CD4-positive, alpha-beta memory T cell (primary cell): ENCODE data around the gene RGS3. TPM values are rescaled to one million over a fixed set of nuclear protein-coding genes. Genes with fewer than 3 reads are reported as not detected.
A peak's percentile ranks its signal among the peaks of the same experiment; 100 is the strongest.

Experiments
- CTCF ChIA-PET: fragments of 350-600 bp; sonication (Branson Sonifier 250); formaldehyde crosslinking; loops from one replicate; lab custom pipeline; 2021; ENCODE audit warnings: inconsistent platforms; ENCODE audit not compliant: partially characterized antibody; lab: Charles Lee
- POLR2A ChIA-PET: fragments of 350-600 bp; sonication (Branson Sonifier 250); formaldehyde crosslinking; loops from one replicate; lab custom pipeline; 2021; ENCODE audit not compliant: partially characterized antibody; lab: Charles Lee
- DNase-seq, 5 donors: peaks; one replicate each; pipeline versions ENCODE4 v3.0.0 to v3.0.0-alpha.2; 2020 to 2022; ENCODE audit warnings: mixed read lengths in 1 of 5
- H3K27ac ChIP-seq: one replicate; pipeline ENCODE4 v1.7.0; 2013; ENCODE audit warnings: low read depth, low read length
- H3K27me3 ChIP-seq: 2 replicates; pipeline ENCODE4 v1.7.0; 2013; ENCODE audit warnings: mild to moderate bottlenecking, low read length, moderate library complexity; ENCODE audit not compliant: insufficient read depth
- H3K36me3 ChIP-seq: 2 replicates; pipeline ENCODE4 v1.7.0; 2013; ENCODE audit warnings: mild to moderate bottlenecking, low read length, moderate library complexity; ENCODE audit not compliant: insufficient read depth
- H3K4me1 ChIP-seq: 2 replicates; pipeline ENCODE4 v1.7.0; 2013; ENCODE audit warnings: mild to moderate bottlenecking, low read length, moderate library complexity; ENCODE audit not compliant: insufficient read depth
- H3K4me3 ChIP-seq, 2 donors: one replicate each; pipeline ENCODE4 v1.7.0; 2013; ENCODE audit warnings: low read length in 2 of 2, mild to moderate bottlenecking in 1 of 2
- H3K9me3 ChIP-seq, 2 donors: one replicate each; pipeline ENCODE4 v1.7.0; 2013; ENCODE audit warnings: low read length in 2 of 2, control low read depth in 1 of 2; ENCODE audit not compliant: control insufficient read depth in 1 of 2
- H3K27ac Mint-ChIP-seq, 7 donors: one replicate each; pipeline ENCODE4 v1.8.0; 2020 to 2021; ENCODE audit warnings: mixed read lengths in 7 of 7, mild to moderate bottlenecking in 6 of 7, inconsistent platforms in 3 of 7, moderate library complexity in 3 of 7
- H3K27me3 Mint-ChIP-seq, 2 donors: one replicate each; pipeline ENCODE4 v1.8.0; 2020 to 2021; ENCODE audit warnings: mixed read lengths in 2 of 2
- H3K36me3 Mint-ChIP-seq, 2 donors: one replicate each; pipeline ENCODE4 v1.8.0; 2020 to 2021; ENCODE audit warnings: mixed read lengths in 2 of 2, inconsistent platforms in 1 of 2, mild to moderate bottlenecking in 1 of 2
- H3K4me1 Mint-ChIP-seq, 4 donors: one replicate each; pipeline ENCODE4 v1.8.0; 2020 to 2021; ENCODE audit warnings: mixed read lengths in 4 of 4, mild to moderate bottlenecking in 1 of 4
- H3K4me3 Mint-ChIP-seq, 8 donors: one replicate each; pipeline ENCODE4 v1.8.0; 2020 to 2021; ENCODE audit warnings: mixed read lengths in 8 of 8, mild to moderate bottlenecking in 7 of 8, moderate library complexity in 6 of 8, inconsistent platforms in 3 of 8
- H3K9me3 Mint-ChIP-seq, 8 donors: one replicate each; pipeline ENCODE4 v1.8.0; 2020 to 2021; ENCODE audit warnings: mixed read lengths in 8 of 8, mild to moderate bottlenecking in 5 of 8, inconsistent platforms in 3 of 8, moderate library complexity in 1 of 8
- intact Hi-C: fragments of 100-400 bp; cut with micrococcal nuclease; formaldehyde crosslinking; loops from one replicate; pipeline ENCODE4 v1.15.1; 2023
- polyA plus RNA-seq, 2 donors: library from polyadenylated mRNA; unstranded; fragments of 300-500 nt; fragmentation: Illumina TruSeq; gene quantifications; one replicate each; pipeline ENCODE4 v1.2.3, GENCODE V29; 2021
- total RNA-seq, 2 experiments: library from RNA; stranded (reverse); gene quantifications; one replicate each; pipeline ENCODE4 v1.2.3, GENCODE V29; 2021

Gene RGS3
- total and polyA plus RNA-seq, 4 experiments from 2014 or later, result 3.4 to 23.2 (median 18.0) TPM

GRCh38 chr9:113621309-113621791 lies 157.8 kb downstream of the RGS3 start:
- H3K36me3 ChIP-seq, result no peaks in the 10 kb centered on the region
- DNase-seq, result no peak
- Mint-ChIP-seq H3K36me3 (no peaks in the 10 kb centered on the region), H3K27ac (no peak overlapping the region), H3K4me3 (no peak overlapping the region), H3K4me1 (peaks cover 0 to 5% (median 2%) of the 10 kb centered on the region in 4 donors), H3K27me3 (peaks cover 0 to 7% of the 10 kb centered on the region in 2 donors), H3K9me3 (no peaks in the 10 kb centered on the region)
- H3K4me3 ChIP-seq, result no peak overlapping the region
- H3K9me3 ChIP-seq, result no peaks in the 10 kb centered on the region
- no peak overlapping the region for H3K27ac ChIP-seq
- H3K4me1 ChIP-seq, result no peaks in the 10 kb centered on the region
- H3K27me3 ChIP-seq, result no peaks in the 10 kb centered on the region
- ChIA-PET CTCF (no interaction called here), POLR2A (no interaction called here)
- intact Hi-C loops, result no loop called here

- Mint-ChIP-seq H3K27me3 (peaks cover under 1 to 7% of the 10 kb centered on the region in 2 donors), H3K36me3 (no peaks in the 10 kb centered on the region), H3K4me1 (peaks cover 0 to 5% (median 2%) of the 10 kb centered on the region in 4 donors), H3K27ac (no peak overlapping the region), H3K9me3 (no peaks in the 10 kb centered on the region), H3K4me3 (no peak overlapping the region)
- no peak for DNase-seq
- no peaks in the 10 kb centered on the region for H3K36me3 ChIP-seq
- intact Hi-C loops, result no loop called here
- H3K9me3 ChIP-seq, result no peaks in the 10 kb centered on the region
- H3K4me1 ChIP-seq, result no peaks in the 10 kb centered on the region
- POLR2A ChIA-PET, result no interaction called here
- H3K27me3 ChIP-seq, result no peaks in the 10 kb centered on the region
- CTCF ChIA-PET, result no interaction called here
- H3K4me3 ChIP-seq, result no peak overlapping the region
- H3K27ac ChIP-seq, result no peak overlapping the region
Measured at GRCh38 chr9:113621980-113622379, 158.5 kb downstream of the RGS3 start.

- Mint-ChIP-seq H3K27me3 (peaks cover 3 to 9% of the 10 kb centered on the region in 2 donors), H3K4me1 (no peaks in the 10 kb centered on the region), H3K9me3 (no peaks in the 10 kb centered on the region), H3K27ac (no peak overlapping the region), H3K4me3 (no peak overlapping the region), H3K36me3 (no peaks in the 10 kb centered on the region)
- ChIA-PET POLR2A (no interaction called here), CTCF (no interaction called here)
- intact Hi-C loops, result no loop called here
- Histone ChIP-seq H3K4me1 (no peaks in the 10 kb centered on the region), H3K27me3 (no peaks in the 10 kb centered on the region), H3K27ac (no peak overlapping the region), H3K4me3 (no peak overlapping the region), H3K36me3 (no peaks in the 10 kb centered on the region), H3K9me3 (no peaks in the 10 kb centered on the region)
- DNase-seq, result no peak
Measured at GRCh38 chr9:113622600-113623400, 159.3 kb downstream of the RGS3 start.

GRCh38 chr9:113623851-113624485 lies 160.4 kb downstream of the RGS3 start:
- Mint-ChIP-seq H3K4me3 (no peak overlapping the region), H3K4me1 (no peaks in the 10 kb centered on the region), H3K9me3 (no peaks in the 10 kb centered on the region), H3K27ac (no peak overlapping the region), H3K36me3 (no peaks in the 10 kb centered on the region), H3K27me3 (peaks cover 3 to 9% of the 10 kb centered on the region in 2 donors)
- POLR2A ChIA-PET, result no interaction called here
- Histone ChIP-seq H3K27me3 (no peaks in the 10 kb centered on the region), H3K27ac (no peak overlapping the region), H3K36me3 (no peaks in the 10 kb centered on the region), H3K4me1 (no peaks in the 10 kb centered on the region), H3K9me3 (no peaks in the 10 kb centered on the region), H3K4me3 (no peak overlapping the region)
- DNase-seq, result no peak
- intact Hi-C loops, result no loop called here
- CTCF ChIA-PET, result no interaction called here

- no peak overlapping the region for H3K4me3 ChIP-seq
- H3K27me3 ChIP-seq, result no peaks in the 10 kb centered on the region
- no peak for DNase-seq
- peaks cover 0 to 2% (median 0%) of the 10 kb centered on the region in 8 donors for H3K9me3 Mint-ChIP-seq
- POLR2A ChIA-PET, result no interaction called here
- H3K36me3 ChIP-seq, result no peaks in the 10 kb centered on the region
- no peak overlapping the region for H3K27ac ChIP-seq
- H3K4me1 ChIP-seq, result no peaks in the 10 kb centered on the region
- H3K9me3 ChIP-seq, result no peaks in the 10 kb centered on the region
- no peaks in the 10 kb centered on the region for H3K4me1 Mint-ChIP-seq
- intact Hi-C loops, result no loop called here
- H3K27ac Mint-ChIP-seq, result no peak overlapping the region
- H3K4me3 Mint-ChIP-seq, result no peak overlapping the region
- H3K36me3 Mint-ChIP-seq, result no peaks in the 10 kb centered on the region
- H3K27me3 Mint-ChIP-seq, result peaks cover 4 to 7% of the 10 kb centered on the region in 2 donors
- CTCF ChIA-PET, result no interaction called here
Measured at GRCh38 chr9:113624721-113625120, 161.2 kb downstream of the RGS3 start.

- Histone ChIP-seq H3K4me3 (no peak overlapping the region), H3K36me3 (no peaks in the 10 kb centered on the region), H3K27me3 (no peaks in the 10 kb centered on the region), H3K27ac (no peak overlapping the region), H3K9me3 (no peaks in the 10 kb centered on the region), H3K4me1 (no peaks in the 10 kb centered on the region)
- Mint-ChIP-seq H3K36me3 (no peaks in the 10 kb centered on the region), H3K27me3 (peaks cover 5 to 6% of the 10 kb centered on the region in 2 donors), H3K4me3 (no peak overlapping the region), H3K27ac (no peak overlapping the region), H3K9me3 (peaks cover 0 to 3% (median 0%) of the 10 kb centered on the region in 8 donors), H3K4me1 (no peaks in the 10 kb centered on the region)
- ChIA-PET CTCF (interaction anchor here (0.9 kb wide), 1 partner anchor 29 kb away, joined by 3 read pairs; no protein-coding TSS in a partner anchor), POLR2A (no interaction called here)
- DNase-seq, result no peak
- intact Hi-C loops, result no loop called here
Measured at GRCh38 chr9:113625486-113625885, 162.0 kb downstream of the RGS3 start.

GRCh38 chr9:113626735-113627495 lies 163.4 kb downstream of the RGS3 start:
- Mint-ChIP-seq H3K4me3 (no peak overlapping the region), H3K36me3 (no peaks in the 10 kb centered on the region), H3K27ac (peak overlapping the region in 1 of 7 donors; percentile 12), H3K4me1 (no peaks in the 10 kb centered on the region), H3K27me3 (peaks cover 3 to 6% of the 10 kb centered on the region in 2 donors), H3K9me3 (peaks cover 0 to 3% (median 0%) of the 10 kb centered on the region in 8 donors)
- intact Hi-C loops, result no loop called here
- DNase-seq, result no peak
- Histone ChIP-seq H3K9me3 (no peaks in the 10 kb centered on the region), H3K27ac (no peak overlapping the region), H3K36me3 (no peaks in the 10 kb centered on the region), H3K4me3 (no peak overlapping the region), H3K4me1 (no peaks in the 10 kb centered on the region), H3K27me3 (no peaks in the 10 kb centered on the region)
- ChIA-PET POLR2A (no interaction called here), CTCF (interaction anchor here (1.4 kb wide), 1 partner anchor 10 kb away, joined by 3 read pairs; no protein-coding TSS in a partner anchor)
